Heart right ventricle (tissue), 16 donors: ENCODE results near the gene KLHDC7B. TPM values are rescaled to one million over a fixed set of nuclear protein-coding genes. Genes with fewer than 3 reads are reported as not detected.

ENCODE experiments used
- ATAC-seq, 8 donors: fragments of 200-7000 bp; cut with Tn5 transposase; one replicate each; pipeline ENCODE4 v1.9.1; 2020; ENCODE audit warnings: mild to moderate bottlenecking in 8 of 8, moderate library complexity in 8 of 8, moderate number of reproducible peaks in 1 of 8
- DNase-seq, 2 donors: peaks; one replicate each; pipeline ENCODE4 v3.0.0-alpha.2; 2020
- H3K27ac ChIP-seq, 10 donors: fragments of 200-600 bp; sonication (generic) in 2 of 10; one replicate each; pipeline versions ENCODE4 v1.5.0 to v1.8.0; 2020 to 2022; ENCODE audit warnings: mild to moderate bottlenecking in 3 of 10
- H3K27me3 ChIP-seq, 7 donors: fragments of 200-600 bp; one replicate each; pipeline ENCODE4 v1.8.0; 2021 to 2022; ENCODE audit warnings: mild to moderate bottlenecking in 2 of 7
- H3K36me3 ChIP-seq, 9 donors: fragments of 200-600 bp; sonication (generic) in 1 of 9; one replicate each; pipeline versions ENCODE4 v1.5.0 to v1.8.0; 2020 to 2022; ENCODE audit warnings: mild to moderate bottlenecking in 2 of 9
- H3K4me1 ChIP-seq, 9 donors: fragments of 200-600 bp; sonication (generic) in 1 of 9; one replicate each; pipeline versions ENCODE4 v1.5.0 to v1.8.0; 2020 to 2022; ENCODE audit warnings: mild to moderate bottlenecking in 4 of 9
- H3K4me3 ChIP-seq, 10 donors: fragments of 200-600 bp; sonication (generic) in 2 of 10; one replicate each; pipeline versions ENCODE4 v1.5.0 to v1.8.0; 2020 to 2022; ENCODE audit warnings: mild to moderate bottlenecking in 7 of 10, moderate library complexity in 2 of 10
- H3K9me3 ChIP-seq, 11 donors: fragments of 200-600 bp in 10 of 11; sonication (generic) in 2 of 11; one replicate each; pipeline versions ENCODE4 v1.5.0 to v1.8.0; 2013 to 2022; ENCODE audit warnings: mild to moderate bottlenecking in 2 of 11, control low read depth in 1 of 11, moderate library complexity in 1 of 11
- WGBS, 2 donors: extraction: QIAGEN DNeasy Blood & Tissue Kit; methylation state at CpG; one replicate each; pipeline ENCODE4 v1.1.7; 2013; ENCODE audit warnings: inconsistent platforms in 1 of 2; 5-methylcytosine and 5-hydroxymethylcytosine counted together
- intact Hi-C, 10 donors: fragments of 100-400 bp; cut with DNase I; formaldehyde crosslinking; loops; one replicate each; pipeline versions ENCODE4 v1.11.1 to v1.14.2; 2022
- polyA plus RNA-seq, 2 donors: library from polyadenylated mRNA; stranded (reverse); fragments of 200-250 nt; gene quantifications; one replicate each; pipeline ENCODE4 v1.2.3, GENCODE V29; 2013
- total RNA-seq, 10 donors: library from RNA; stranded (reverse); fragmentation: NEBNext Ultra II Directional in 3 of 10; extraction: Animal tissue kit (Norgen Biotek cat#: 25700) in 3 of 10; gene quantifications; one replicate each; pipeline versions ENCODE4 v1.2.1 to v1.2.4, GENCODE V29; 2021 to 2023
- TF ChIP-seq, protein P1 (sequence below), 9 donors: fragments of 200-600 bp; sonication (generic) in 2 of 9; IDR thresholded peaks; one replicate each; pipeline versions ENCODE4 v1.5.0 to v1.8.0; 2021 to 2022; ENCODE audit warnings: antibody characterized with exemption in 9 of 9, mild to moderate bottlenecking in 5 of 9, moderate library complexity in 1 of 9
- donor health status: Arrhythmogenic right ventricular cardiomyopathy.
- donor health status: ischemic (EF 13 %, LVEDD 7.1; RV severe dilation, severe dysfunction).
- donor health status: healthy with polysubstance abuse.
- donor health status: DM: no; HTN: yes; CAD: no.
- donor health status: DM: no; HTN: no; CAD: no.
- donor health status: ischemic (EF 25% LVEDD 6.9; RV normal size, moderate dysfunction).
- donor health status: ischemic (EF 25% LVEDD 5.7; RV mildly dilated, moderate dysfunction).
- donor health status: healthy.
- donor health status: DM: yes; HTN: yes; CAD: no.
- donor health status: Ischemic cardiomyopathy.
- donor health status: ischemic (EF 35%, LVEDD 5.7; RV mildly dilated, moderate dysfunction).
- donor health status: nonischemic (EF 11% LVEDD 7.7; RV severe dilation, severe dysfunction).
- donor health status: DM: yes; HTN: yes; CAD: no.
- donor health status: PGD.
- donor health status: ischemic (EF 29% LVEDD 5.4; RV normal size, mild dysfunction).
- donor health status: nonischemic (EF 23%, LVEDD 6.1; RV moderate dilation, normal function).

KLHDC7B gene
- total and polyA plus RNA-seq, 12 donors: 0.10 to 1.3 (median 0.13) TPM; not detected in 7

- ATAC-seq: peak in 6 of 8 donors; percentile 2 to 40 (median 9)
- Histone ChIP-seq H3K27me3 (no peaks in the 10 kb centered on the region), H3K4me1 (peaks cover 13 to 33% (median 27%) of the 10 kb centered on the region in 9 donors), H3K27ac (peak overlapping the region; percentile 64 to 97 (median 94)), H3K36me3 (peaks cover 3 to 51% (median 23%) of the 10 kb centered on the region in 9 donors), H3K4me3 (peak overlapping the region; percentile 41 to 100 (median 94)), H3K9me3 (no peaks in the 10 kb centered on the region)
- whole genome bisulfite sequencing, 2 donors: 27 to 29% methylated on average over 15 to 21 of the region's 21 CpGs
- TF ChIP-seq, protein P1, sequence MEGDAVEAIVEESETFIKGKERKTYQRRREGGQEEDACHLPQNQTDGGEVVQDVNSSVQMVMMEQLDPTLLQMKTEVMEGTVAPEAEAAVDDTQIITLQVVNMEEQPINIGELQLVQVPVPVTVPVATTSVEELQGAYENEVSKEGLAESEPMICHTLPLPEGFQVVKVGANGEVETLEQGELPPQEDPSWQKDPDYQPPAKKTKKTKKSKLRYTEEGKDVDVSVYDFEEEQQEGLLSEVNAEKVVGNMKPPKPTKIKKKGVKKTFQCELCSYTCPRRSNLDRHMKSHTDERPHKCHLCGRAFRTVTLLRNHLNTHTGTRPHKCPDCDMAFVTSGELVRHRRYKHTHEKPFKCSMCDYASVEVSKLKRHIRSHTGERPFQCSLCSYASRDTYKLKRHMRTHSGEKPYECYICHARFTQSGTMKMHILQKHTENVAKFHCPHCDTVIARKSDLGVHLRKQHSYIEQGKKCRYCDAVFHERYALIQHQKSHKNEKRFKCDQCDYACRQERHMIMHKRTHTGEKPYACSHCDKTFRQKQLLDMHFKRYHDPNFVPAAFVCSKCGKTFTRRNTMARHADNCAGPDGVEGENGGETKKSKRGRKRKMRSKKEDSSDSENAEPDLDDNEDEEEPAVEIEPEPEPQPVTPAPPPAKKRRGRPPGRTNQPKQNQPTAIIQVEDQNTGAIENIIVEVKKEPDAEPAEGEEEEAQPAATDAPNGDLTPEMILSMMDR (IDR thresholded peaks at IDR 0.05): no peak
- no peak for DNase-seq
- intact Hi-C loops: loop anchor here in 5 of 10 donors (1.0 to 10.0 kb wide), 3 partner anchors 32 to 262 kb away; partner anchors contain the start of genes TUBGCP6 (in 4 of the 5) and SBF1 (in 3 of the 5)
Measured at GRCh38 chr22:50506611-50507420, 38.9 kb upstream of the KLHDC7B start.

DNA sequence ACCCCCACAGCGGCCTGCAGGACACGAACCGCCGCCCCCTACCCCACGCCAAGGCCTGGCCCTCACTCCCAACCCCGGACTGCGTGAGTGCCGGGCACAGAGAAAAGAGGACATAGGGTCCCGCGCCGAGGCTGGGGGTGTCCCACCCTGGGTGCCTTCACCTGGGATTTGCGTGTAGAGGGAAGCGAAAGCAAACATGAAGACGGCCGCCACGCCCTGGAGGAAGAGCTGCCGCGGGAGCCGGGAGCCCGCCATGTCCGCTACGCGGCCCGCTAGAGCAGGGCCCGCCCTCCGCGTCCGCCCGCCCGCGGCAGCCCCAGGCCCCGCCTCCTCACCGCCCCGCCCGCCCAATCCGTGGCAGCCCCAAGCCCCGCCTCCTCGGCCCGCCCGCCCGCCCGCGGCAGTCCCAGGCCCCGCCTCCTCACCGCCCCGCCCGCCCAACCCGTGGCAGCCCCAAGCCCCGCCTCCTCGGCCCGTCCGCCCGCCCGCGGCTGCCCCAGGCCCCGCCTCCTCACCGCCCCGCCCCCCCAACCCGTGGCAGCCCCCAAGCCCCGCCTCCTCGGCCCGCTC, 38.2 kb upstream of the KLHDC7B start, which contains the start of gene LMF2:
TSS of gene LMF2 (minus strand) at position 282 of the 570 bp plus-strand sequence. CDS start at position 255, 27 bp downstream.
- Histone ChIP-seq H3K4me3 (peak within 1 kb of the TSS; percentile 75 to 100 (median 94)), H3K27ac (peak within 1 kb of the TSS; percentile 64 to 97 (median 94)), H3K9me3 (no peaks in the 10 kb centered on the region), H3K27me3 (no peaks in the 10 kb centered on the region), H3K4me1 (peaks cover 13 to 33% (median 27%) of the 10 kb centered on the region in 9 donors), H3K36me3 (peaks cover 3 to 48% (median 23%) of the 10 kb centered on the region in 9 donors)
- ATAC-seq: peak; percentile 81 to 89 (median 86)
- intact Hi-C loops: loop anchor here in 5 of 10 donors (1.0 to 10.0 kb wide), 3 partner anchors 32 to 263 kb away; partner anchors contain the start of genes TUBGCP6 (in 4 of the 5) and SBF1 (in 3 of the 5)
- TF ChIP-seq, protein P1 (IDR thresholded peaks at IDR 0.05): peak in 3 of 9 donors; percentile 17 to 29 (median 28)
- 0 to 1% methylated on average over 25 to 47 of the region's 62 CpGs for WGBS, 2 donors
- DNase-seq: peak; percentile 90 to 94

GRCh38 chr22:50507991-50508884, 37.5 kb upstream of the KLHDC7B start, which contains the start of gene NCAPH2:
Gene NCAPH2 (plus strand): TSS chr22:50508224. CDS start chr22:50508338, 114 bp downstream.
- peak within 1 kb of the TSS; percentile 75 to 100 (median 94) for H3K4me3 ChIP-seq
- TF ChIP-seq, protein P1 (IDR thresholded peaks at IDR 0.05): peak in 1 of 9 donors; percentile 10
- peak within 1 kb of the TSS; percentile 64 to 97 (median 94) for H3K27ac ChIP-seq
- ATAC-seq (peak; percentile 74 to 88 (median 84)), DNase-seq (peak; percentile 95 to 97)
- 0 to 1% methylated on average over 56 to 76 of the region's 76 CpGs for WGBS, 2 donors
- H3K4me1 ChIP-seq: peaks cover 13 to 33% (median 27%) of the 10 kb centered on the region in 9 donors
- H3K27me3 ChIP-seq: no peaks in the 10 kb centered on the region
- H3K9me3 ChIP-seq: no peaks in the 10 kb centered on the region
- intact Hi-C loops: loop anchor here in 6 of 10 donors (1.0 to 10.0 kb wide), 5 partner anchors 17 to 263 kb away; partner anchors contain the start of genes SCO2 (in 5 of the 6), TUBGCP6 (in 4 of the 6) and SBF1 (in 3 of the 6)
- H3K36me3 ChIP-seq: peaks cover 3 to 43% (median 19%) of the 10 kb centered on the region in 9 donors
